GM19025 (cell line): ENCODE measurements around the gene FGFBP3.
"Not testable (repeated sequence)": the region's sequence is repeated elsewhere in the genome, so short reads cannot be mapped to it uniquely, and the experiment has no call there.

Experiments used
- ATAC-seq: cut with Tn5 transposase; IDR thresholded peaks from one replicate; pipeline ENCODE4 v1.9.1; 2021; ENCODE audit warnings: mild to moderate bottlenecking, low read depth, moderate library complexity; ENCODE audit not compliant: unreplicated experiment

FGFBP3 gene

DNA sequence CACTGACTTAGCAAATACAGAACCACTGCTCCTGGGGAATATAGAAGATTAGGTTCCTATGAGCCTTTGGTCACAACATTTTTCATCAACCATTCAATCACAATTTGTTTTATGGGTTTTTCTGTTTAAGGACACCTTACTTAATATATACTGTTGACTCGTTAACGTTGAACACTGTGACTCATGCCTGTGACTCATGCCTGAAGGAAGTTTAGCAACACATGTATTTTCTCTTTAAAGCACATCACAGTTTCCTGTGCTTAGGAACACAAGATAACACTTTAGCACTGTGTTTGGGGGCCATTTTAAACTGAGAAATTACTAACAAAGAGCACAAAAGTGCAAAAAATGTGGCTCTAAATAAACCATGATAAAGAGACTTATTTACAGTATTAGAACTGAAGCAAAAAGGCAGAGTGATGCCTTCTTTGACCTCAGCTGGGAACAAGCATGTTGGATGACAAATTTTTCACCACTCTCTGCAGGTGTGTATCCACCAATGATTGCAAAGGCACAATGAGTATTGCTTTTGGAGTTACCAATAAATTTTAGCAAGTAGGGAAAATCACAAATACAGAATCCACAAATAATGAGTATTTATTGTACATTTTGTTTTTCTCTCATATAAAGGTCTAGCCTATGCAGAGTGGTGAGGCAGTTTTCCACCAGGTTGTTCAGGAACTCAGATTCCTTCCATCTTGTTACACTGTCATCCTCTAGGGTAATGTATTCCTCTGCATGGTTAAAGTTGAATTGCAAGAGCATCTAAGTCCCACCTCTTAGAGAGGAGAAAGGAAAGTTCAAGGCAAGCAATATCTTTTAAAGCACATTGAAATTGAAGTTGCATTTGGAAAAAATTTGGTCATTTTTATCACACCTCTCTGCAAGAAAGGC is 7.3 kb downstream of the FGFBP3 start:
- no peak for ATAC-seq

DNA sequence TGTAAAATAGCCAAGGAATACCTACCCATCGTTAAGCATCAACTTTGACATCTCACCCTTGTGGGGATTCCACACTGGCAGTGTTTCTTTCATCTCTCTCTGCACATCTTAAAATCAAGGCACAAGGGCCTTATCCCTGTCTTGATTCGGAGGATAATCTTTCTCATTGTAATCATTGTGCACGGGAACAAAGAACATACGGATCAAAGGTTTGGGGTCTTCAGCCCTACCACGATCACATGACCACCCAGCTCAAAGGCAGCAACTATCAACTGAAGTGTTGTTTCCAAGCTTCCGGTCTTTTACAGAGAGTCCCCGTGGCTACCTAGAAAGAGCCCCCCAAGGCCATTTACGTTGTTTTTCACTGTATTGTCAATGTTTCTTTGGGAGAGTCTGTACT is 11.9 kb downstream of the FGFBP3 start:
- no peak for ATAC-seq

DNA sequence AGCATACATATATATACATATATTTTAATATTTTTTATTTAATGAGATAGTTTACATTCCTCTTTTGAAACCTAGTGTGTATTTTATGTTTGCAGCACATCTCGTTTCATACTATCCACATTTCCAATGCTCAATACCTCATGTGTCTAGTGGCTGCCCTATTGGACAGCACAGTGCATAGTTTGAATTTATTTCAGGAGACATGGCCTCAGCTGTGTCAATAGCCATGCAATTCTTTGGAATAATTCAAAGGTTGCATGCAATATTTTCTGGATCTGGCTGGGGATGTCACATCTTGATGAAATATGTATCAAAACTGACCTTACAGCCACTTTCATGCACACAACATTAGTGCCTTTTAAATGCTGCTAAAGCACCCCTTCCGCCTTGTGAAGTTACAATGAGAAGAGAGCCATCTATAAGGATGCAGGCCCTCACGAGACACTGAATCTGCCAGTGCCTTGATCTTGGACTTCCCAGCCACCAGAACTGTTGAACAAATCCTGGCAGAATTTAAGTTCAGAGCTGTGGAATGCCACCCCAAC is 13.0 kb downstream of the FGFBP3 start:
- no peak for ATAC-seq

DNA sequence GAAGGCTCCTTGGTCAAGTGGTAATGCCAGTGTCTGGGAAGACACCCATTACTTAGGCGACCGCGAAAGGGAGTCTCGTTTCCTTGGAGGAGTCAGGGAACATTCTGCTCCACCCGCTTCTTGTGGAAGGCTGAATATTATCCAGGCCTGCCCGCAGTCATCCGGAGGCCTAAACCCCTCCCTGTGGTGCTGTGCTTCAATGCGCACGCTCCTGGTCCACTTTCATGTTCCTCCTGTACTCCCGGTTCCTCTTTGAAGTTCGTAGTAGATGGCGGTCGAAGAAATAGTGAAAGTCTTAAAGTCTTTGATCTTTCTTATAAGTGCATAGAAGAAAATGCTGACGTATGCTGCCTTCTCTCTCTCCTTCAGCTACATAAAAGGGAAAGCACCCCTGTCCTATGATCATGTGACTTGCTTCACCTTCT is 15.0 kb downstream of the FGFBP3 start:
- ATAC-seq, result not testable (repeated sequence)

DNA sequence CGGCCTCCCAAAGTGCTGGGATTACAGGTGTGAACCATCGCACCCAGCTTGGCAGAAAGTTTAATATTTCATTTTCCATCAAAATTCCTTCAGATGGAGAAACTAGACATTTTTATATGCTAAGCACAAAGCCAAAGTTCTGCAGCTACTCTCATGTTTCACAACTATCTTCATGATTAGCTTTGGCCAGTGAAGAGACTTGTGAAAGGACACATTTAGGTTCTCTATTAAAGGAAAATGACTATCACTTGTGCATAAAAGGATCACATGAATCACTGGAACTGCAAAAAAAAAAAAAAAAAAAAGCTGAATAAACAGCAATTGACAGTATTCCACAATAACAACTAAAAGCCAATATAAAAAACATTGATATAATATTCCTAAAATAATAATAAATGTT is 16.2 kb downstream of the FGFBP3 start:
- no peak for ATAC-seq

DNA sequence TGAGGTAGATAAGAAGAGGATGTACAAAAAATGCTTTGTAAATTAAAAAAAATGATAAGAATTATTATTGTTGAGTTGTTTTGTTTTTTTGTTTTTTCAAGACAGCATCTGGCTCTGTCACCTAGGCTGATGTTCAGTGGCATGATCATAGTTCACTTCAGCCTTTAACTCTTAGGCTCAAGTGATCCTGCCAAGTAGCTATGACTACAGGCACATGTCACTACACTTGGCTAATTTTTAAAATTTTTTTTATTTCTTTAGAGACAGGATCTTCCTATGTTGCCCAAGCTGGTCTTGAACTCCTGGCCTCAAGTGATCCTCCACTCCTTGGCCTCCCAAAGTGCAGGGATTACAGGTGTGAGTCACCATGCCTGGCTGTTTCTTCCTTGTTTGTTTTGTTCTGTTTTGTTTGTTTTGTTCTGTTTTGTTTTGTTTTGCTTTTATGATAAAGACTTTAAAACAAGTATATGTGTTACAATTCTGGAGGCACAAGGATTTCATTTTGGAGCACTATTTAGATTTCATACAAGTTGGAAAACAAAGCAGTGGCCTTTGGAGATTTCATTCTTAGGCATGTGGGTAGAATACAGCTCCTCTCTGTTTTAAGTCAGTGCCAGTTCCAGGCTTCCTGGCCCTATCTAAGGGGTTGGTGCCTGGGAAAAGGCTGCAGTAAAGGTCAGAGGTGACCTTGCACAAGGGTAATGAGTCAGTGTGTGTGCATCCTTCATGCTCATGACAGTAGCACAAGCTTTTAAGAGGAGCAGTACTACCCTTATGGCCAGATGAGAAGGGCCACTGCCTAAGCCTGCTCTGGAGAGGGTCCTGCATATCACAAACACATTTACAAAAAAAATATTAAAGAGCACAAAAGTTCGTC is 17.9 kb downstream of the FGFBP3 start:
- ATAC-seq, result no peak

DNA sequence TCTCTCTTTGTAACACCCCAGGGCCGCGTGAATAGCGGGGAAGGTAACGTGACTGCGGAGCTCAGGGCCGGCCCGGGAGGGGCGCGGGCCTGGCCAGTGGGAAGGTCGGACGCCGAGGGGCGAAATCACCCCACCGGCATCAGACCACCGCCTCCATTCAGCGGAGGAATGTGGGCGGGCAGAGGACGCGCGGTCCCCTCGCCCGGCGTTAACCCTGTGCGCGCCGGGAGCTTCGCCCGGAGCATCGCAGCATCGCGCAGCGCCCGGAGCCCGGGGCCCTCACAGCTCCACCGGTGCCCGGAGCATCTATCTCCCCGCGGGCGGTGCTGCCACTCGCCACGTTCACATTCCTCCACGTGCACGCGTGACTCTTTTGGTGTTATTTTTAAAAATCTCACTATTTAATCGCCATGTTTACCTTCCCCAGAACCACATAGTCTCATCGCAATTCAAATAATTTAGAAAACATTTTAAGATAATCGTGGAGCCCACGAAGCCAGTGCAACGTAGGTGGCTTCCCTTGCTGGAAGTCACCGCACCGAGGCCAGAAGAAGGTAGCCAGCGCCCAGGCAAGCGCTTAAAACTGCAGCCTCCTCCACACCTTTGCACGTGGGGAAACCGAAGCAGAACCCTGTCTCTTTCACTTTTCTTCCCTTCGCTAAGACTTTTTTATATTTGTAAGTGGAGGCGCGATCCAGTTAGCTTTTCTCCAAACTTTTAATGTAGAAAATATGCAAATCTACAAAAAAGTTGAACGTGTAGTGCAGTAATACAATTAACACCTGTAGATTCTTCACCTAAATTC is 21.8 kb downstream of the FGFBP3 start:
- no peak for ATAC-seq

DNA sequence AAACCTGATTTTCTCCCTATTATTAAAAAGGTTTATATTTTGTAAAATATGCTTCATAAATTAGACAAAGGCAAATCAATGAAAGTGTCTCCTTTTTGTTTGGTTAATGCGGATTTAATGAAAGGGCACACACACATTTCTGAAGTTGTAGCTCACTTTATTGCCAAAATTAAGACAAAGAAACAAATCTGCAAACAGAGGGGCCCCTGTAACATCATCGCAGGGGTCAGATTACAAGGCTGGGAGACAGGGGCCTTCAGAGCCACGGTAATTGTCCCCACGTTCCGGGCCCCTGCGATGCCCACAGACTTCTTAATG is 22.4 kb downstream of the FGFBP3 start:
- no peak for ATAC-seq

DNA sequence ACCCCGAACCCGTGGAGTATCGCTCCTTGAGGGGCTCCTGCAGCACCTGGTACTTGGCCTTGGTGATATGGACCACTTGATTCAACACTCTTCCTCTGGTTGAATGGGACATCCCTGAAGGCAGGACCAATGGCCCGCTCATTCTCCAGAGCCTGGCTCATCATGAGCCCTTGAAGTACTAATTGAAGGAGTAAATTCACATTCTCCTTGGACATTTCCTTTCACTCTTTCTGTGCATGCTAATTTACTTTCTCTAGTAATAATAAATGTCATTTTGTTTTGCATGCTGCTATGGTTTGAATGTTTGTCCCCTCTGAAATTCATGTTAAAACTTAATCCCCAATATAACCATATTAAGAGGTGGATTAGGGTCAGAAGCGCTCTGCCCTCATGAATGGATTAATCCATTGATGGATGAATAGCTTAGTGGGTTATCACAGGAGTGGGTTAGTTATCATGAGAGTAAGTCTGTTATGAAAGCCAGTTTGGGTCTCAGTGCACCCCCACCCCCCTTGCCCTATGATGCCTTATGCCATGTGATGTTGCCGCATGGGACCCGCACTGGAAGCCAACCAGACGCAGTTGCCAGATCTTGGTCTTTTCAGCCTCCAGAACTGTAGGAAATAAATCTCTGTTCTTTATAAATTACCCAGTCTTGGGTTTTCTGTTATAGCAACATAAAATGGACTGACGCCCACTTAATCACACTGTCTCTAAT is 23.8 kb downstream of the FGFBP3 start:
- no peak for ATAC-seq

DNA sequence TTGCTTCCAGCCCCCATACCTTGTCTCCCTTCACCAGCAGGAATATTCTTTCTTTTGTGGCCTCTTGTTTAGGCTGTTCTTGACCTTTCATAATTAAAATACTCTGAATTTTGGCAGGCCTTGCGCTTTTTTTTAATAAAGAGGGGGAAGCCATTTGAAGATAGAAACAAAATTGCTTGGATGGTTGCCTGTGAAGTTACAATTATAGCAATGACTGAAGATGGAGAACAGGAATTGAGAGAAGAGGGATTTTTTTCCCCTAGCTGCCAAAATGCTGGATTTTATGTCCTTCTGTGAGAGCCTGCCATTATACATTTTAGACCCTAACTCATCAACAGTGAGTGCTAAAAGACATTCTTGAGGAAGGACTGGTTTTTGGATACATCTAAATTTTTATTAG is 24.8 kb downstream of the FGFBP3 start:
- no peak for ATAC-seq

DNA sequence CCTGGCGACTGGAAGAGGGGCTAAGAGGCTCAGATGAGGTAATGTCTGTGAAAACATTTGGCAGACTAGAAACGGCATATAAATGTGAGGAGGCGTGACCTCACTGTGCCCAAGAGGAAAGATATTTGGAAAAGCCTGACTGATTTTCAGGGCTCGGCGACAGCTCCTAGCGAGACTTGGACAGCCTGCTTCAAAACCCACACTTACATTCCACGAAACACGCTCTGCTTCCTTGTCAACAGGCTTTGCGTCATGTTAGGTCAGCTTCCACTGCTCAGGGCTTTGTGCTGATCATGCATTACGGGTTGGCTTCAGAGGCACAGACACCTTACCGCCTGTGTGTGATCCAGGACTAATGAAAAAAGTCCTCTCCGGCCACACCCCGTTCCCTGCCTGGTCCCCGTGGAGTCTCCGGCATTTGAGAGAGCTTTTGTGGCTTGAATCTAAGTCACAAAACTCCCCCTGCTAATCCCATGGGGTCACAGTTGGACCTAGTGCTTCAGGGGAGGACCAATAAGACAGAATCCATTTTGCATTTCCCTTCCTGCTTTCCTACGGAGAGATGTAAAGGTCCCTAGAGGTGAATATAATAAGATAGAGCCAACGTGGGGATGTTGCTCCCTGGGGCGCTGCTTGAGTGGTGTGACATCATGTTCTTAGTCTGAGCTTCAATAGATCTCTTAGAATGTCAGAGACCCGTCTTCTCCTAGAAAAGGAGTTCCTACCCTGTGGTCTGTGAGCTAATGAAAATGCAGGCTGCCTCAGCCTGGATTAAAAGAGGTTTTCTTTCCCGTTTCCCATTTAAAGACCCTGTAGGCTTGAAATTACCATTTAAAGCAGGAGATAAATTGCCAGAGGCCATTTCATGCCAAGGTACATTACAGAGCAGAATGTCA is 25.5 kb downstream of the FGFBP3 start:
- ATAC-seq, result no peak

DNA sequence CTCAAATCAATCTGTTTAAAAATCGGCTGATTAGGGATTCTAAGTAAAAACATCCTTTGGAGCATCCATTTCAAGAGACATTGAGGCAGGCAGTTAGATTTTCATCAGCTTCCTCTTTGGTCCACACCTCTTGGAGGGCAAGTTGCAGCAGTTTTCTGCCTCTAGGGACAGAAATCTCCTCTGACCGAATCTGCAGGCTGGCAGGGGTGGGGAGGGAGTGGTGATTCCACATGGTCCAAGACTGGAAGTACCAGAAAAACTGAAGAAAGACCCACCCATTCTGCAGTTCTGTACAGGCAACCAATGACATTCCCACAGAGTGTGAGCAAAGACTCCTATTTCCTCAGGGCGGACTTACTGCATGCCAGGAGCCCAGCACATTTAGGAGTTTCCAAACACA is 29.0 kb downstream of the FGFBP3 start:
- ATAC-seq, result no peak

DNA sequence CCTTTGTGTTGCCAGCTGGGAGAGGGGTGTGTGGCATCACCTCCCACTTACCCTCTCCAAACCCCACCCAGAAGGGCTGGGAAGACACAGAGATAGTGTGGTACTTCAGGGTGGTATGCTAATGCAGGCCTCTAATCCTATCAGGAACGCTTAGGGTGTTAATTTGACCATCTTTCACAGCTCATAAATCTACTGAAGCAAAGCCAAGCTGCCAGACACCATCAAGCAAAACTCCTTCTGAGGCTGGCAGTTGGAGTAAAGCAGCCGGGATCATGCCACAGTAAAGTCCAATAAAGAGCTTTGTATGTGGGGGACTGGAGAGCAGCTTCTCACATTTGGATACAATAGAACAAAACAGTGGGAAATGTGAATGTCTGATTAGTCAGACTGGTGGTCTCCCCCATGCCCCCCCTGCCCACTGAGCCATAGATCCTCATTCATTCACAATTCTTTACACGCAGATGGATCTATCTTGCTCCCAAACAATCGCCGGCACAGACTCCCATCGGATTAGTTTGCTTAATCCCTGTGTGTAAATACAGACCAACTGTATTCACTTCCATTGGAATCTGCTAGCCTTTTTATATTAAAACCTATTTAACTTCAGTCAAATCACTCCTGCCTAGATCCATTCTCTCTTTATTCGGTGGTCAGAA is 29.6 kb downstream of the FGFBP3 start:
- ATAC-seq, result no peak

DNA sequence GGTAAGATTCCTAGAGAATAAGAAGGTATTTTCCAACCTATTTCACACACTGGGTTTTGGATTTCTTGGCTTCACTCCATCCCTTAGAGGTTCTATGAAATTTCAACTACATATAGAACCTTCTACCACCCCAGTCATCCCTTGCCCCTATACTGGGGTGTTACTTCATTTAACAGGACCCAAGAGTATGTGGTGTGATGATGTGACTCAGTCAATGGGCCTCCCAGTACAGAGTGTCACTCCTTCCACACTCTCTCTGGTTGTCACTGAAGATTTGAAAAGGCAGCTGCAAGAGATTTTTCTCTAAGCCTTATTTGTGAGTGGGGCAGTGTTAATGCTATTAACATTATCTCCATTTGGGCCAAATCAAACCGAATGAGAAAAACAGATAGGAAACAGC is 33.5 kb downstream of the FGFBP3 start:
- no peak for ATAC-seq

DNA sequence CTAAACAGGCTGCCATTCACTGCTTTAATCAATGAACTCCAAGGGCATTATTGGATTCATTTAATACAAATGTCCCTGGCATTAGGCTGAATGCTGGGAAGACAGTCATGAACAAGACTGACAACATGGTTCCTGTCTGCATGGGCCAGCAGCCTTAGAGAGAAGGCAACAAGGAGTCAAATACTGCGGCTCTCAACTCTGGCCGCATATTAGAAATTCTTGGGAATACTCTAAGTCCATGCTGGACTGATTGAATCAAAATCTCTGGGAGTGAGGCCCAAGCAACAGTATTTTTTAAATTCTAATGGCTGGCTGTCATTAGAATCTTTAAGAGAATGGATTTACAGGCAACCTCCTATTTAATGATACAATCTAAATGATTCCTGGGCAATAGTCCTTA is 34.1 kb downstream of the FGFBP3 start:
- no peak for ATAC-seq

DNA sequence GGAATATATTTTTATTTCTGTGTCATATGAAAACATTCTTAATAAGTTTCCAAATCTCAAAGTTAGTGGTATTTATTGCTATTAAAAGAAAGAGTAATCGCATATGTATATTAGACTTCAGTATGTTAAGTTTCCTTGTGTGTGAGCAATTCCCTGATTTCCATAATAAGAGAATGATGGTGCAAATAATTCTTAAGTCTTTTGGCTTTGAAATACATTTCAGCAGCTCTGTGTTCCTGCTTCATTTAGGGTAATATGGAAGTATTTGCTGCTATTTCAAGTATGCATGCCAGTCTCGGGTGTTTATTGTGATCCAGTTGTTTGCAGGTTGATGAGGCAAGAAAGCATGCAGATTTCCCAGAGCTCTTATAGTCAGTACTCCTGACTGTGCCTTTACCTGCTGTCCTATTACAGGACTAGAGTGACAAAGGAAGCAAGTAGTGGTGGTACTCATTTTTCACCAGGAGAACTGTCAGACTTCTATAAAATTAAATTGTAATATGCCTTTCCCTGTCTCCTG is 43.7 kb downstream of the FGFBP3 start:
- no peak for ATAC-seq

DNA sequence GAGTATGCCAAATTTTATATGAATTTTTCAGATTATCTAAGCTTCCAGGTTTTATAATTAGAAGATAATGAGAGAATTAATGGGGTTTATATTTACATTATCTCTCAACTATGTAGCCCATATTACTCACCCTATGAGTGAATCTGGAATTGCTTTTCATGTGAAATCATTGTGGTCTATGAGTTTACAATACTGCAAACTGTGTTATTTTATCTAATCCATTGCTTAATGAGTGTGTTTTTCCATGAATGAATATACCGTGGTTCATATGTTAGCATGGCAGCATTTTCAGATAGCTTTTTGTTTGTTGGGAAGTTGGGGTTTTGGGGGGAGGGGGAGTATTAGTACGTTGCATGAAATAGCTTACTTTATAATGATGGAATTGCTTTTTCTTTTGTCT is 44.5 kb downstream of the FGFBP3 start:
- no peak for ATAC-seq

DNA sequence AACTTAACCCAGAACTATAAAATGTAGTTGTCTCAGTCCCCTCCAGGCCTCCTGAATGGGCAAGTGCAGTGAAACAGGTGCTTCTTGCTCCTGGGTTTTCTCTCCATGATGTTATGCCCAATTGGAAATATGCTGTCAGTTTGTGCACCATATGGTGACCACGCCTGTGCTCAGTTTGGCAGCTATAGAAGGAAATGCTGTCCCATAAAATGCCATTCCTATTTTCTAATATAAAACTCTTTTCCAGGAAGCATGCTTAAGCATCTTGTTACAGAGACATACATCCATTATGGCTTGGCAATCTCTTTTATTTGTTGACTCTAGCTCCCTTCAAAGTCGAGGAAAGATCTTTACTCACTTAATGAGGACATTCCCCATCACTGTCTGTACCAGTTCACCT is 45.2 kb downstream of the FGFBP3 start:
- ATAC-seq, result no peak
